Activated CD8-positive, alpha-beta memory T cell treated with anti-CD3 and anti-CD28 coated beads for 4 hours (primary cell): ENCODE measurements around the gene HPS5.

Experiments used
- DNase-seq, 2 donors: peaks; one replicate each; pipeline ENCODE4 v3.0.0-alpha.2; 2020; ENCODE audit warnings: low read depth in 2 of 2

Gene HPS5

DNA sequence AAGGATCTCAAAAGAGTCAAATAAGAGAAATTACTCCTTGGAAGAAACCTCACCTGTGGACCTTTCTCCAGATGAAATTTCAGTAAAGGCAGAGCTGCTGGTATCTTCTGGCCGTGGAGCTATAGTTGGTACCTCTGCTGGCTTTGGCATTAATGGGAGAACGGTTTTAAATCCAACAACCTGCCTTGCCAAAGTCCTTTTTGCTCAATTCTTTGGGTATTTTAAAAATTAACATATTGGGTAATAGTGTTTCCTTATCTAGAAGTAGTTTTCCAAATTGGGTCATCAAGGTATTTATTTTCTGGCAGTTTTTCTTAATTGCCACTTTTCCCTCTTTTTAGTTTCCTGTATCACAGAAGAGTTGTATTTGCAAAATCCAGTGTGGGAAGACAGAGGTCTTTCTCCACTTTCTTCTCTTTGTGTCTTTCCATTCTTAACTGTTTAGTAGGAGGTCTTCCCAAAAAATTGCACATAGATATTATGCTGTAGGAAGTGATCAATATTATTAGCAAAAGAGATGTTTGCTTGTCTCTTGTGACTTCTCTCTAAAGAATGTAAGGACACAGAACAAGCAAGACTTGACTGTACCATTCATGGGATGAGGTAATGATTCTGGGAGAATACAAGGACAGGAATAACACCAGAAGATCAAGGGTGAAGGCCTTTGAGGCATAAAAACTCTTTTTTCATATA is 85.1 kb downstream of the HPS5 start, which contains the start of gene SAA4:
Gene SAA4, minus strand, starts transcription at position 139 of the 693 bp plus-strand sequence. CDS start 876 bp downstream, outside the sequence.
- no peak for DNase-seq

DNA sequence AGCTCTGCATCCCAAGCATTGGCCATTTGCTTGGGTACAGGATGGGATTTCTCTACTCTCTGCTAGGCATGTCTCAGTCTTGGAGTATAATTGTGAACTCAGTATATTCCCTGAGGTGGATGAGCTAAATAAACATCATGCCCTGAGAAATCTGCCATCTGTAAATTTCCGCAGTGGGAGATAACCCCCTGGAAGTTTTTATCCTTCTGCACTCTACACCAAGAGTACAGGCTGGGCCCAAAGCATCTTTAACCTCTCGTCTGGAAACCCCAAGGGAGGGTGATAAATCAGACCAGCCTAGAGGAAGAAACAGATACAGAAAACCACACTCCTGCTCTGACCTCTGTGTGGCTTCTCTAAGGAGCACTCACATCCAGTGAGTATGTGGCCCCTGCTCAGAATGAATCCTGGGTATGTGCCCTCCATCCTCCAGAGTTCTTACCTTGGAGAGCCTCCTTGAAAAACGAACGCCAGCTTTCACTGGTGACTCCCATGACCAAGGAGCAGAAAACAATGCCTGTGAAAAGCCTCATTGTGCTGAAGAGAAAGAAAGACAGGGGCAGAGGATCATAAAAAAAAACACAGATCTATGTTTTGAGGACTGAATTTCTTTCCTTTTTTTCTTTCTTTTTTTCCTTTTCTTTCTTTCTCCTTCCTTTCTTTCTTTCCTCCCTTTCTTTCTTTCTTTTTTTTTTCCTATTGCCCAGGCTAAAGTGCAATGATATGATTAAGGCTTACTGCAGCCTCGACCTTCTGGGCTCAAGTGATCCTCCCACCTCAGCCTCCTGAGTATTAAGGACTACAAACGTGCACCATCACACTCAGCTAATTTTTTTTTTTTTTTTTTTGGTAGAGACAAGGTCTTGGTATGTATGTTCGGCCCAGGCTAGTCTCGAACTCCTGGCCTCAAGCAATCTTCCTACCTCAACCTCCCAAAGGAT is 86.3 kb downstream of the HPS5 start:
- DNase-seq, result no peak

DNA sequence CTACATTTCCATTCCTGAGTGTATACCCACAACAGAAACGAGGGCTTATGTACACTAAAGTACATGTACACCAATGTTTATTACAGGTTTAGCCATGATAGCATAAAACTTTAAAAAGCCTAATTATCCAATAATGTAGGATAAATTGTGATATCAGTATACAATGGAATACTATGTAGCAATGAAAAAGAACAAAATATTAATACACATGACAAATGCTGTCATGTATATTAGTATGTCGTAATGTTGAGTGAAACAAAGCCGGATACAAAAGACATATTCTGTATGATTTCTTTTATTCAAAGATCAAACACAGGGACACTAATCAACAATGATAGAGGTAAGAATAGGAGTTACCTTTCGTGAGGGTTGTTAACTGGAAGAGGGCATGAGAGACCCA is 88.0 kb downstream of the HPS5 start:
- no peak for DNase-seq

DNA sequence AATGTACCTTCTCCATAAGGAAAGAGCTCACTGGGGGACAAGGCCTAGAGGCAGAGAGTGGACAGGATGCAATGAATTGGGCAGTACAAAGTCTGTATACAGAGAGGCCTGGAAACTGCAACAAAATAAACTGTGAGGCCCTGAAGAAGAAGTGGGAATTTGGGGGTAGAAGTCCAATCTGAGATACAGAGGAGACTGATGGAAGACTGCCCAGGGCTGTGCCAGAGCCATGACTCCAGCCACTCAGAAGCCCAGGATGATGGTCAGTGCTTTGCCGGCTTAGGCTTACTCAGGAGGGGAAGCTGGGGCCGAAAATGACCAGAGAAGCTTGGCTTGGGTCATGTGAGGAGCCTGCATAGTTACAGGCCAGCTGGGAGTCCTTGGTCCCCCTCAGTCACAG is 91.1 kb downstream of the HPS5 start:
- no peak for DNase-seq

DNA sequence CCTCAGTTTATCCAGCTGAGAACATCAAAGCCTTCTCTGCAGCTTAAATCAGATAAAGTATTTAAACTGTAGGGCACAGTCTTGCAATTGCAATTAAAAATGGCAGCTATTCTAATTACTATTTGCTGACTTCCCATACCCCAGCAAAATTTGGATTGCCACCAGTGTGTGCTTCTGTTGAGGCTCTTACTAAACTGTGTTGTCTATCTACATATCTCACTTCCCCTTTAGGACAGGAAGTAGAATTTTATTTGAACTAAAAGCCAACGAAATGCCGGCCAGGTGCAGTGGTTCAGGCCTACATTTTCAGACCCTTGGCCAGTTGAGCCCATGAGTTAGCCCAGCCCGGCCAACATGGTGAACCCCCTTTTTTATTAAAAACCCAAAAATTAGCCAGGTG is 92.4 kb downstream of the HPS5 start:
- no peak for DNase-seq
